GM18520 (cell line): ENCODE results near the gene RALGAPA1.
A peak's percentile ranks its signal among the peaks of the same experiment; 100 is the strongest.
"Not testable (repeated sequence)": the region's sequence is repeated elsewhere in the genome, so short reads cannot be mapped to it uniquely, and the experiment has no call there.

Experiments used
- ATAC-seq: cut with Tn5 transposase; IDR thresholded peaks from one replicate; pipeline ENCODE4 v1.9.1; 2021; ENCODE audit not compliant: unreplicated experiment

The RALGAPA1 gene

GRCh38 chr14:35808638-35809563, at the start of gene RALGAPA1:
Gene RALGAPA1, minus strand, starts transcription at chr14:35809295. Its CDS starts 460 bp downstream, at chr14:35808835.
- ATAC-seq = peak; percentile 96

DNA sequence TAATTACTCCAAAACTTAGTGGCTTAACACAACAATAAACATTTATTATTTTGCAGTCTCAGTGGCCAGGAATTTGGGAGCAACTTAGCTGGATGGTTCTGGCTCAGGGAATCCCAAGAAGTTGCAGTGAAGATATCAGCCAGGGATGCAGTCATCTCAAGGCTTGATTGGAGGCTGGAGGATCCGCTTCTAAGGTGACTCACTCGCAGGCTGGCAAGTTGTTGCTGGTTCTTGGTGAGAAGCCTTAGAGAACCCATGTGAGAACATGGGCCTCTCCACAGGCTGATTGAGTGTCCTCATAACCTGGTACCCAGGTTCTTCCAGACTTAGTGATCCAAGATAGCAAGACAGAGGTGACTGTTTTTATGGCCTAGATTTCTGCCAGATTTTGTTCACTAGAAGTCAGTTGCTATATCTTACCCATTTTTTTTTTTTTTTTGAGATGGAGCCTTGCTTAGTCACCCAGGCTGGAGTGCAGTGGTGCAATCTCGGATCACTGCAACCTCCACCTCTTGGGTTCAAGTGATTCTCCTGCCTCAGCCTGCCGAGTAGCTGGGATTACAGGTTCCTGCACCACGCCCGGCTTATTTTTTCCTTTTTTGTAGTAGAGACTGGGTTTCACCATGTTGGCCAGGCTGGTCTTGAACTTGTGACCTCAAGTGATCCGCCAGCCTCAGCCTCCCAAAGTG, 49.6 kb upstream of the RALGAPA1 start:
- no peak for ATAC-seq

GRCh38 chr14:35855876-35856481, 46.9 kb upstream of the RALGAPA1 start:
- peak; percentile 98 for ATAC-seq

- ATAC-seq = no peak
These were observed 45.7 kb upstream of the RALGAPA1 start for GRCh38 chr14:35854696-35855270.

- ATAC-seq = no peak
These were observed 44.1 kb upstream of the RALGAPA1 start for GRCh38 chr14:35853225-35853624.

DNA sequence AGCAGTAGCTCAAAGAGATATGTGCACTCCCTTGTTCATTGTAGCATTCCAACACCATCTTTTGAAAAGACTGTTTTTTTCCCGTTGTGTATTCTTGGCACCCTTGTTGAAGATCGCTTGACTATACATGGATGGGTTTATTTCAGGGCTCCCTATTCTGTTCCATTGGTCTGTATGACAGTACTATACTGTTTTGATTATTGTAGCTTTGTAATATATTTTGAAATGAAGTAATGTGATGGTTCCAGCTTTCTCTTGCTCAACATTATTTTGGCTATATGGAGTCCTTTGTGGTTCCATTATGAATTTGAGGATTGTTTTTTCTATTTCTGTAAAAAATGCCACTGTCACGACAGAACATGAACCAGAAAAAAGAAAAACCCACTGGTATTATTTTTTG, 42.7 kb upstream of the RALGAPA1 start:
- ATAC-seq = no peak

GRCh38 chr14:35849122-35849521, 40.0 kb upstream of the RALGAPA1 start:
- ATAC-seq = no peak

DNA sequence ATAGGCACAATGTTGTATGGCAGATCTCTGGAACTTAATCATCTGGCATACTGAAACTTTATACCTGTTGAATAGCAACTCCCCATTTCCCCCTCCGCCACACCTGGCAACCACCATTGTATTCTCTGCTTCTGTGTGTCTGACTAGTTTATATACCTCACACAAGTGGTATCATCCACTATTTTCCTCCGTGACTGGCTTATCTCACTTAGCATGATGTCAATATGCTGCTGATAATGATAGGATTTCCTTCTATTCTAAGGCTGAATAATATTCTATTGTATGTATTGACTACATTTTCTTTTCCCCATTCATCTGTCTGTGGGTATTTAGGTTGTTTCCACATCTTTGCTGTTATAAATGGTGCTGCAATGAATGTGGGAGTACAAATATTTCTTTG, 38.5 kb upstream of the RALGAPA1 start:
- no peak for ATAC-seq

DNA sequence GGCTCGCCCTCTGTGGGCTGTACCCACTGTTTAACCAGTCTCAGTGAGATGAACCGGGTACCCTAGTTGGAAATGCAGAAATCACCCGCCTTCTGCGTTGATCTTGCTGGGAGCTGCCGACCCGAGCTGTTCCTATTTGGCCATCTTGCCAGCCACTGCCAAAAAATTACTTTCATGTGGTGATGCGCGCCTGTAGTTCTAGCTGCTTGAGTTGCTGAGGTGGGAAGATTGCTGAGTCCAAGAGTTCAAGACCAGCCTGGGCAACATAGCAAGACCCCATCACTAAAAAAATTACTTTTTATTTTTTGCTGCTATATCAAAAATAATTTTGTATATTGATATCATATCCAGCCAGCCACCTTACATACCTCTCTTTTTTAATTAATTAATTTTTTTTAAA, 35.4 kb upstream of the RALGAPA1 start:
- no peak for ATAC-seq

DNA sequence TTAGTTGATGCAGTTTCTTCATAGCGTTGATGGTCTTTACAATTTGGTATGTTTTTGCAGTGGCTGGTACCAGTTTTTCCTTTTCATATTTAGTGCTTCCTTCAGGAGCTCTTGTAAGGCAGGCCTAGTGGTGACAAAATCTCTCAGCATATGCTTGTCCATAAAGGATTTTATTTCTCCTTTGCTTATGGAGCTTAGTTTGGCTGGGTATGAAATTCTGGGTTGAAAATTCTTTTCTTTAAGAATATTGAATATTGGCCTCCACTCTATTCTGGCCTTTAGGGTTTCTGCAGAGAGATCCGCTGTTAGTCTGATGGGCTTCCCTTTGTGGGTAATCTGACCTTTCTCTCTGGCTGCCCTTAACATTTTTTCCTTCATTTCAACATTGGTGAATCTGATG, 33.1 kb upstream of the RALGAPA1 start:
- ATAC-seq = not testable (repeated sequence)

- not testable (repeated sequence) for ATAC-seq
These were observed 32.6 kb upstream of the RALGAPA1 start for GRCh38 chr14:35841704-35842103.

DNA sequence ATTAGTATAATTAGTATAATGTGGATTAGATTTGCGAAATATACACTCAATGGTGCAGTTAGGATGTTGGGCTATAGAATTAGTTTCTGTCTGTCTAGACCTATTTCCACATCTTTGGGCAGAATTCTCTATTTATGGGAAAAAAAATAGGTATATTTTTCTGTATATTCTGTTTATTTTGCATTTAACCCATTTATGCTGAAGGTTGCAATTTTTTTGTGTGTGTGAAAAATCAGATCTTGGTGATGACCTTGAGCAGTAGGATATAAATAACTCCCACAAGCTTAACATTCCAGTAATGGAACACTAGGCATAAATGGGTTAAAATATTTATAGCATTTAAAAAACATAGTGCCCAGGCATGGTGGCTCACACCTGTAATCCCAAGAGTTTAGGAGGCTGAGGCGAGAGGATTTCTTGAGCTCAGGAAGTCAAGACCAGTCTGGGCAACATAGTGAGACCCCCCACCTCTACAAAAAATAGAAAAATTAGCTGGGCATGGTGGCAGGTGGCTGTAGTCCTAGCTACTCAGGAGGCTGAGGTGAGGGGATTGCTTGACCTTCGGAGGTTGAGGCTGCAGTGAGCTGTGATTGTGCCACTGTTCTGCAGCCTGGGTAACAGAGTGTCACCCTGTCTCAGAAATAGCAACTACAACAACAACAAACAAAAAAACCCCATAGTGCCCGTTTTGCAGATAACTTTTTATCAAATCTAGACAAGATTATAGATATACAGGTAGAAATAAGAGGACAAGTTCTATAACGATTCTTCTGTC, 26.3 kb upstream of the RALGAPA1 start:
- no peak for ATAC-seq

GRCh38 chr14:35829449-35829848, 20.4 kb upstream of the RALGAPA1 start:
- no peak for ATAC-seq

DNA sequence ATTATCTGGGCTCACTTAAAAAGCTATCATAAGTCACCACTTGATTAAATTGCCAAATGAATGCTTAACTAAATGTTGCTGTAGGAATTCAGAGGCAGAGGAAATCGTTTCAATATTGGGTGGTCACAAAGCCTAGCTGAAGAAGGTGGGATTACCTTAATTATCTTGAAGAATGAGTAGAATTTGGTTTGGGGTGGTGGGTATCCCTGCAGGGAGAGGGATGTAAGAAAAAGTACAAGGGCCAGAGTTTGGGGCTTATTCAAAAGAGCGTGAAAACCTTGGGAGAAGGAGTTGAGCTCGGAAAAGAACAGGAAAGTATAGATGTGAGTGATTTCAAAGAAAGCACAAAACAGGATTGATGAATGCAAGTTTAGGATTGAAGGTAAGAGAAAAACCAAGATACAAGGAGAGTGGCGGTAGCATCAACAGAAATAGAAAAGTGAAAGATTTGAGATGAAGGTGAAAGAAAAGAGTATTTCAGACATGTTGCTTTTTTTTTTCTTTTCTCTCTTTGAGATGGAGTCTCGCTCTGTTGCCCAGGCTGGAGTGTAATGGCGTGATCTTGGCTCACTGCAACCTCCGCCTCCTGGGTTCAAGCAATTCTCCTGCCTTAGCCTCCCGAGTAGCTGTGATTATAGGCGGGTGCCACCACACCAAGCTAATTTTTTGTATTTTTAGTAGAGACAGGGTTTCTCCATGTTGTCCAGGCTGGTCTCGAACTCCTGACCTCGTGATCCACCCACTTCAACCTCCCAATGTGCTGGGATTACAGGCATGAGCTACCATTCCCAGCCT, 18.8 kb upstream of the RALGAPA1 start:
- no peak for ATAC-seq

DNA sequence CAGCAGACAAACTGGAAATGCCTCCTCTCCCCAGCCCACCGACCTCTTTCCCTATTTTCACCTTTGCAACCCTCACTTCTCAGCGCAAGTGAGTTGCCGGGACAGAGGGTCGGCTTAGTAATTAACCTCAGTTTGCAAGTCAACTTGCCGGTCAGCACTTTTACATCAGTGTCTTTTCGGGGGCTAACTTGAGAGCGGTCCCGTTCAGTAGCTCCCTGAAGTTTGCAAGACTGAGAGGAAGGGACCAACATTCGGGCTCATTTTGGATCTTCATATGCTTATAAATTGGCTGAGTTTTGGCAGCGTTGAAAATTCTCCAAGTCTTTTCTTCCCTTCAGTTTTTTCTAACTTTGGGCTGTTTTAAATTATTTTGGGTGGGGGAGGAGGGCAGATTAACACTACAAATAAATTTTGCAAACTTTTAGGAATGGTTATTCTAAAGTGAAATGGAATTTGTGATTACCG, 17.9 kb upstream of the RALGAPA1 start:
- no peak for ATAC-seq

- peak; percentile 99 for ATAC-seq
These were observed 17.3 kb upstream of the RALGAPA1 start, which contains the start of gene BRMS1L for GRCh38 chr14:35826218-35826951. Gene BRMS1L, plus strand, starts transcription at chr14:35826338. Its CDS starts 179 bp downstream, at chr14:35826517.

GRCh38 chr14:35825968-35826217, 16.8 kb upstream of the RALGAPA1 start:
- no peak for ATAC-seq

DNA sequence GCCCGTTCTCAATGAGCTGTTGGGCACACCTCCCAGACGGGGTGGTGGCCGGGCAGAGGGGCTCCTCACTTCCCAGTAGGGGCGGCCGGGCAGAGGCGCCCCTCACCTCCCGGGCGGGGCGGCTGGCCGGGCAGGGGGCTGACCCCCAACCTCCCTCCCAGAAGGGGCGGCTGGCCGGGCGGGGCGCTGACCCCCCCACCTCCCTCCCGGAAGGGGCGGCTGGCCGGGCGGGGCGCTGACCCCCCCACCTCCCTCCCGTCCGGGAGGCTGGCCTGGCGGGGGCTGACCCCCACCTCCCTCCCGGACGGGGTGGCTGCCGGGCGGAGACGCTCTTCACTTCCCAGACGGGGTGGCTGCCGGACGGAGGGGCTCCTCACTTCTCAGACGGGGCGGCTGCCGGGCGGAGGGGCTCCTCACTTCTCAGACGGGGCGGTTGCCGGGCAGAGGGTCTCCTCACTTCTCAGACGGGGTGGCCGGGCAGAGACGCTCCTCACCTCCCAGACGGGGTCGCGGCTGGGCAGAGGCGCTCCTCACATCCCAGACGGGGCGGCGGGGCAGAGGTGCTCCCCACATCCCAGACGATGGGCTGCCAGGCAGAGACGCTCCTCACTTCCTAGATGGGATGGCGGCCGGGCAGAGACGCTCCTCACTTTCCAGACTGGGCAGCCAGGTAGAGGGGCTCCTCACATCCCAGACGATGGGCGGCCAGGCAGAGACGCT, 15.5 kb upstream of the RALGAPA1 start:
- not testable (repeated sequence) for ATAC-seq
